ENCODE results near the gene MACROD2.

- TF ChIP-seq CTCF (IDR thresholded peaks at IDR 0.05) (no peak), POLR2A (IDR thresholded peaks at IDR 0.05) (no peak)
Measured at GRCh38 chr20:15406072-15406471, 1410.8 kb downstream of the MACROD2 start.

All from body of pancreas (tissue), 4 donors.